Measurements from ENCODE around the gene CCDC57. TPM values are rescaled to one million over a fixed set of nuclear protein-coding genes. Genes with fewer than 3 reads are reported as not detected.

Gene CCDC57
- total and polyA plus RNA-seq, 9 of the 15 experiments (the other 6 are each of a cell fraction or from before 2014, with no cell fraction given), result 0.83 to 36.2 (median 13.6) TPM

GRCh38 chr17:82113941-82114340 is 98.7 kb downstream of the CCDC57 start (continued):
- TF ChIP-seq ZNF408 (CRISPR knock-in tag; IDR thresholded peaks at IDR 0.05; ENCODE audit: low read depth) (no peak), RNF2 (IDR thresholded peaks at IDR 0.05) (no peak), OTX1 (CRISPR knock-in tag; IDR thresholded peaks at IDR 0.05) (no peak)

GRCh38 chr17:82113422-82113821 is 99.2 kb downstream of the CCDC57 start:
- in situ Hi-C loops (cut with MboI) (no loop called here), intact Hi-C loops (cut with micrococcal nuclease) (no loop called here)
- H3K27me3 ChIP-seq (ENCODE audit: control insufficient read depth in 2 of 2, insufficient read depth in 2 of 2, low read length in 2 of 2), result no peaks in the 10 kb centered on the region
- H3K9me1 ChIP-seq (ENCODE audit: control insufficient read depth, insufficient read depth, low read length), result peaks cover 5% of the 10 kb centered on the region
- H3K36me3 ChIP-seq (ENCODE audit: control insufficient read depth, insufficient read depth, low read length), result peaks cover 19% of the 10 kb centered on the region; the same call in 2 of the 3 replicates
- H2AFZ ChIP-seq (ENCODE audit: low read depth, low read length), result no peak overlapping the region
- ChIA-PET CTCF (ENCODE audit: low intra/inter-chr PET ratio) (no interaction called here), POLR2A (interaction anchor here (0.6 to 0.8 kb wide), 5 partner anchors 8 to 73 kb away, joined by 3 to 5 read pairs (median 3); no protein-coding TSS in a partner anchor)
- TF ChIP-seq ZNF778 (CRISPR knock-in tag; IDR thresholded peaks at IDR 0.05) (no peak), CBFA2T2 (conservative IDR thresholded peaks at IDR 0.05) (no peak)
- H3K9ac ChIP-seq (ENCODE audit: insufficient read depth in 1 of 2, low read depth in 2 of 2, low read length in 2 of 2), result peak overlapping the region in 1 of 2 experiments; percentile 79; a peak in 2 of 4 replicates
- peaks cover 2% of the 10 kb centered on the region; the same call in 1 of the 3 replicates for H3K79me2 ChIP-seq (ENCODE audit: control insufficient read depth, insufficient read depth, low read length)
- ATAC-seq (no peak), FAIRE-seq (no peak), DNase-seq (ENCODE audit: extremely low read depth in 1 of 4, low spot score in 3 of 4) (no peak)
- H3K4me2 ChIP-seq (ENCODE audit: insufficient read depth, low read length), result no peak overlapping the region
- BruUV-seq (replicated peaks), result no TSS peak
- no peak overlapping the region for H3K4me3 ChIP-seq
- H3K4me1 ChIP-seq (replicated peaks in 1 of 2; ENCODE audit: control insufficient read depth in 2 of 2, insufficient read depth in 2 of 2, low read length in 2 of 2), result peaks cover 23 to 40% of the 10 kb centered on the region in 2 experiments
- H3K27ac ChIP-seq (ENCODE audit: extremely low read depth, low read depth, low read length), result no peak overlapping the region
- no peaks in the 10 kb centered on the region for H4K20me1 ChIP-seq (replicated peaks; ENCODE audit: control insufficient read depth, insufficient read depth, low read length)
- WGBS (ENCODE audit: insufficient coverage, low coverage, missing lambda C conversion rate), result 85% methylated on average over 8 of the region's 9 CpGs
- no peaks in the 10 kb centered on the region for H3K9me3 ChIP-seq (replicated peaks; ENCODE audit: control insufficient read depth, insufficient read depth, low read depth, low read length)
